GM19328 (cell line): ENCODE measurements around the gene DMD.

Experiments used
- ATAC-seq: cut with Tn5 transposase; IDR thresholded peaks from one replicate; pipeline ENCODE4 v1.9.1; 2021; ENCODE audit warnings: mild to moderate bottlenecking, moderate library complexity; ENCODE audit not compliant: unreplicated experiment

DMD gene

GRCh38 chrX:31909850-31910572 lies 1301.3 kb downstream of the DMD start:
- ATAC-seq: no peak

GRCh38 chrX:31894152-31894551 lies 1317.2 kb downstream of the DMD start:
- no peak for ATAC-seq

DNA sequence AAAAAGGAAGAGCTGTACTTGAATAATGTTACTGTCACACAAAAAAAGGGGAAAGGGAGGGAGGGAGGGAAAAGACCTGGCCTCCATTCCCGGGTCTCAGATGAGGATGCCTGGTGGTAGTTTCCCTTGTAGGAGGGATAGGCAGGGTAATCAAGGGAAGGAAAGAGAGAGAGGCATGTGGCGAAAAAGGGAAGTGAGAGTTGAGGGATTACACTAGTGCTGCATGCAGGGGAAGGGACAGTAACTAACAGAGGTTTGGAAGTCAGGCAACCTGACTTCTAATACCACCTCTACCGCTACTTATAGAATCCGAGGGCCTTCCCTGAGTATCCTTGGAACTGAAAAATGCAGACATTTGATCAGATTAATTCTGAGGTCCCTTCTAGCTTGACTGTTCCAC lies 1317.8 kb downstream of the DMD start:
- ATAC-seq: no peak

GRCh38 chrX:31889088-31889487 lies 1322.3 kb downstream of the DMD start:
- ATAC-seq: no peak

- ATAC-seq: no peak
Measured at GRCh38 chrX:31884535-31884934, 1326.8 kb downstream of the DMD start.

- ATAC-seq: no peak
Measured at GRCh38 chrX:31872007-31872406, 1339.3 kb downstream of the DMD start.

- ATAC-seq: no peak
Measured at GRCh38 chrX:31870267-31870666, 1341.1 kb downstream of the DMD start.

- ATAC-seq: no peak
Measured at GRCh38 chrX:31860686-31861085, 1350.7 kb downstream of the DMD start.

DNA sequence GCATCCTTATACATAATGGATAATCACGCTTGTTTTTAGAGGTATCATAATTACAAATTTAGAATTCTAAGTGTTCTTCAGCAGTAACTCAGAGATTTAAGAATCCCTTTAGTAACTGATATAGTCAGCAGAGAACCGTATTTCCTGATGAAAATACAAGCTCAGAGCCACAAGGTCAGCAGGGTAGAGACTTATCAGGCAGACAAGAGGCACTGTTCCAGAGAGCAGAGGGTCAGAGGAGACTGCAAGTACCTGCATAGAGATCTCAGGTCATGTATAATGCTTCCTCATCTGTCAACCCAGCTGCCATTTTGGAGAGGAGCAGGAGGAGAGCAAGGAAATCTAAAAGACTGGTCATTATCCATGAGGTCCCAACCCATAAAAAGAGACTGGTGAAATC lies 1352.4 kb downstream of the DMD start:
- no peak for ATAC-seq

- ATAC-seq: no peak
Measured at GRCh38 chrX:31854716-31855115, 1356.6 kb downstream of the DMD start.

DNA sequence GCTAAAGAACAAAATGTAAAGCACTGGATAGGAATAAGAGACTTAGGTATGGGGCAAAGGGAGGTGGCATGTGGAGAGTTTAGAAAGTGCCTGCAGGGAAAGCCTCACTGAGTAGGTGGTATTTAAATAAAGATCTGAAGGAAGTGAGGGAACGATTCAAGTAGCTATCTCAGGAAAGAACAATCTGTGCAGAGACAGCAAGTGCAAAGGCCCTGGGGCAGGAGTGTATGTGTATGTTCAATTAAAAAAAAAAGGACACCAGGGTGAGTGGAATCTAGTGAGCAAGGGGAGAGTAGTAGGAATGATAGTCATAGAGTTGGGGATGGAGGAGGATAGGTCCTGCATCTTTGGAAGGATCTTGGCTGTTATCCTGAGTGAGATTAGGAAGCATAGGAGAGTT lies 1359.6 kb downstream of the DMD start:
- ATAC-seq: no peak

DNA sequence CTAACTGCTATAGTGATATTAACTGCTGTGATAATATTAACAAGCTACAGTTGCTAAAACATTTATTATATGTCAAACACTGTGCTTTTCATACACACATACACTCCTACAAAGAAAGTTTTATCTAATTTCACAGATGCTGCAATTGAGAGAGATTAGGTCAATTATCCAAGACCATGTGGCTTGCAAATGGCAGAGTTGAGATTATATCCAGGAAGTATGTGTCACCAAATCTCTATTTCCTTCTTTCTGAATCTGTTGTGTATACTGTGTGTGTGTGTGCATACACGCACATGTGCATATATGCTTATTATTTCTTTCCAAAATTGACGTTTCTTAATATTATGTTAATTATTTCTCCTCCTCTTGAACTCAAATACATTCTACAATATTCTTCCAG lies 1363.6 kb downstream of the DMD start:
- ATAC-seq: no peak

DNA sequence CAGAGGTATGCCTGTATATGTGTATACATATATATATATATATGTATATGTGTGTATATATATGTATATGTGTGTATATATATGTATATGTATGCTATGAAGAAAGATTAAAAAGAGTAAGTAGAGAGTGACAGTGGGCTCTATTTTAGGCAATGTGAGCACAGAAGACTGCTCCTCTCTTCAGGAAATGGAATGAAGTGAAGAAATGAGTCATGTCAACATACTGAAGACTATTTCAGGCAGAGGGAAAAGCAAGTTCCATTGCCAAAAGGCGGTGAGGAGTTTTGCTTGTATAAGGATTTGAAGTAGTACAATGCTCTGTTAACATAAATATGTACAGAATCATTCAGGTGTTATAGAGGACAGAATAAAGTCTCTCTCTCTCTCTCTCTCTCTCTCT lies 1366.3 kb downstream of the DMD start:
- ATAC-seq: no peak

DNA sequence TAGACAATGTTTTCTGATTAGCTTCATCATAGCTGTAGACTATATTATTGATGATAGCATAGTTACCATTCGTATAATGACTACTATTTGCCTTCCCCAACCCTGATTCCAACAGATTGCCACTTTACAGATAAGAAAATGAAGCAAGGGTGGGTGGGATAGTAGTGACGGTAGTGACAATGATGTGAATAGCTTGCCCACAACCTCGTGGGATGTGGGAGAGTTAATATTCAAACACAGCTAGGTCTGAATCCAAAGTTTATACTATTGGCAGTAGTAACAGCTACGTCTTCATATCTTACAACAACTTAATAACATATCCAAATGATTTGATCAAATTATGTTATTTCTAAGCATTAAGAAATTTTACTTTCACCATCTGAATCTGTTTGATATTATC lies 1372.7 kb downstream of the DMD start:
- ATAC-seq: no peak

GRCh38 chrX:31837445-31838049 lies 1373.8 kb downstream of the DMD start:
- no peak for ATAC-seq

DNA sequence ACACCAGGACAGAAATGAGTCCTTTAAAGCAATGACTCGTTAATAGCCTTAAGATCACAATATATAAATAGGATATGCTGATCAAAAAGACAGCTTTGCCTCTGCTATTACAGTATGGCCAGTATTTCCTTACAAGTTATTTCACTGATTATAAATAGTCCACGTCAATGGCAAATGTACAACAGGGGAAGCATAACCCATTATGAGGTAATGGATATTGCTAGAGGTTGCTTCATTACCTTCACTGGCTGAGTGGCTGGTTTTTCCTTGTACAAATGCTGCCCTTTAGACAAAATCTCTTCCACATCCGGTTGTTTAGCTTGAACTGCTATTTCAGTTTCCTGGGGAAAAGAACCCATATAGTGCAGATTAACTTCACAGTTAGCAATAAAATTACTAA lies 1374.9 kb downstream of the DMD start:
- ATAC-seq: no peak

DNA sequence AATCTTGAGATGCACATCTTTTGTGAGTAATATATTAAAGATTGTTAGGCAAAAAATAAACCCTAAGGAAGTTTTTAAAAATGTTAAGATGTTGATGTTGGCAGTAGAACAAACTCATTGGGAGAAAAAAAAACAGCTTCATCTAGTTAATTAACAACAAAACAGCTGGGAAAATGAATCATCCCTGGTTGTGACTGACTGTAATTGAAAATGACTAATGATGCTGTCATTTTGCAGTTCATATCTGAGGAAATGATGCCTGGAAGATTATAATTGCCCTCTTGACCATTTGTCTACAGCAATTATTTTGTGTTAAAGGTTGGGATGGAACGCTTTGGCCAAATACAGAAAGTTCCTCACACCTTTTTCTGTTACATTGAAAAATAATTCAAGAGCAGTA lies 1379.1 kb downstream of the DMD start:
- ATAC-seq: no peak

DNA sequence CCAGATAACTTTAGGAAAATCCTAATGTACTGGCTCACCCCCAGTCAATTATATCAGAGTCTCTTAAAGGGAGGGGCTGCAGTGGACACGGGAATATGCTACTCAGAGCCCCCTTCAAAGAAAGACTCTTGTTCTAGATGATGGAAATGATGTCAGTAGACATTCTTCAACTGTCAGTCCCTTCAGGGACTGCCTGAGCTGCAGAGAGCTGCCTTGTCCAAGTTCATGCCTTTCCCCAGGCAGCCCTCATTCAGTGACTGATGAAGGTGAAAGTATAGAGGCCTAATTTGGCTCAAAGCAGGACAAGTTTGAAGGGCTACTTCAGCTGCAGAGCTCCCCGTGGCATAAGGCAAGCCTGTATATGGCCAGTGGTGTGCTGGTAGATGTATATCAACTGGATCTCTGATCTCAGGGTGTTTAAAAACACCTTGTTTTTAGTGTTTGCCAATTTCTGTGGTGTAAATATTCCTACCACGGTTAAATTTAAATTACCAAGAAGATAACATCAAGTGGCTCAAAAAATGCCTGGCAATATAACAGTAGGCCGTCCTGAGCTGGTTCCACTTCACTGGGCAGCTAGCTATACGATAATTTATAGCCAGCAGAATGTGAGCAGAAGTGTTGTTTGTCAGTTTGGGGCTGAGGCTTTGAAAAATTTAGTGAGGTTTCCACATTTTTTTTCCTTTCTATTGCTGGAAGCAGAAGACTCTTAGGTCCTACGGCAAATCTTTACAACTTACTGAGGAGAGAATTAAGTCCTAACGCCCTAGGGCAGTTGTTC lies 1390.7 kb downstream of the DMD start:
- no peak for ATAC-seq

- ATAC-seq: no peak
Measured at GRCh38 chrX:31819455-31819854, 1391.9 kb downstream of the DMD start.

- ATAC-seq: no peak
Measured at GRCh38 chrX:31811106-31811505, 1400.2 kb downstream of the DMD start.

DNA sequence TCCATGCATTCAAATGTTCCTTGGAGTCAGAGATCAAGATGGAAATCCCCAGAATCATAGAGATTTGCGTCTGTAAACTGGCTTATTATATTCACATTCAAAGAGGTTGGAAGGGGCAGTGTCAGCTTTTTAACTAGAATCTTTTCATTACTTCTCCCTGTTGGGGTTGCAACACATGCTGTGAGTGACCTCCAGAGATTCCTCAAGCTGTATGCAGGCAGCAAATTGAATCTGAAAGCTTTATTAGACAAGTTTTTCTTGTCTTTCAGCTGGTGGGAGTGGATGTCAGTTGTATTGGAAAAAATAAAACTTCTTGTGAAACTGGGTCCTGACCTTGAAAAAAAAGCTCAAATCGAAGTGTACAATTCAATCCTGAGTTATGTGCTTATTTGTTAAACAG lies 1403.0 kb downstream of the DMD start:
- no peak for ATAC-seq

GRCh38 chrX:31807165-31807564 lies 1404.2 kb downstream of the DMD start:
- ATAC-seq: no peak
